HCT116 (cell line): ENCODE measurements around the gene CCSAP.

Experiments used
- CEBPB ChIP-seq: IDR thresholded peaks from 2 replicates; pipeline ENCODE4 v1.6.1; 2012; ENCODE audit warnings: low read depth
- EGR1 ChIP-seq: IDR thresholded peaks from 2 replicates; pipeline ENCODE4 v1.6.1; 2012; ENCODE audit warnings: low read depth
- ELF1 ChIP-seq: IDR thresholded peaks from 2 replicates; pipeline ENCODE4 v1.6.1; 2012; ENCODE audit warnings: low read depth, borderline replicate concordance
- EZH2 ChIP-seq: fragments of 200-600 bp; sonication (generic); IDR thresholded peaks from 2 replicates; pipeline ENCODE4 v1.6.1; 2017; ENCODE audit warnings: antibody characterized with exemption, mixed run types
- POLR2A ChIP-seq: IDR thresholded peaks from 2 replicates; pipeline ENCODE4 v1.7.0; 2011; ENCODE audit warnings: borderline replicate concordance; ENCODE audit not compliant: insufficient read depth, insufficient read length; ENCODE audit errors: extremely low read depth
- POLR2AphosphoS5 ChIP-seq: IDR thresholded peaks from 2 replicates; pipeline ENCODE4 v1.6.1; 2011; ENCODE audit warnings: mild to moderate bottlenecking, low read depth, low read length, moderate library complexity
- RAD21 ChIP-seq: IDR thresholded peaks from 2 replicates; pipeline ENCODE4 v1.6.1; 2012; ENCODE audit warnings: low read depth, mild to moderate bottlenecking
- SIN3A ChIP-seq: IDR thresholded peaks from 2 replicates; pipeline ENCODE4 v1.6.1; 2012; ENCODE audit warnings: low read depth
- SP1 ChIP-seq: IDR thresholded peaks from 2 replicates; pipeline ENCODE4 v1.6.1; 2012; ENCODE audit warnings: low read depth
- TCF7L2 ChIP-seq: IDR thresholded peaks from 2 replicates; pipeline ENCODE4 v1.7.0; 2011; ENCODE audit warnings: borderline replicate concordance, inconsistent platforms; ENCODE audit not compliant: insufficient read depth, insufficient read length; ENCODE audit errors: extremely low read depth
- ZNF274 ChIP-seq: fragments of 200-500 bp; sonication (Bioruptor generic); IDR thresholded peaks from 2 replicates; pipeline ENCODE4 v1.6.1; 2014; ENCODE audit warnings: mild to moderate bottlenecking, low read depth, low read length, inconsistent platforms
- TF ChIP-seq, protein P1 (sequence below), 3 experiments: fragments of 200-600 bp in 1 of 3; sonication (generic) in 1 of 3; IDR thresholded peaks in 2 of 3; conservative IDR thresholded peaks in 1 of 3; 2 replicates each; pipeline ENCODE4 v1.5.1; 2012 to 2017; ENCODE audit warnings: low read depth in 2 of 3, low read length in 2 of 3, antibody characterized with exemption in 1 of 3, borderline replicate concordance in 1 of 3, control low read depth in 1 of 3, mild to moderate bottlenecking in 1 of 3, mixed read lengths in 1 of 3, mixed run types in 1 of 3, moderate library complexity in 1 of 3; ENCODE audit not compliant: insufficient read depth in 1 of 3
- TF ChIP-seq, protein P2 (sequence below): IDR thresholded peaks from 2 replicates; pipeline ENCODE4 v1.6.1; 2012; ENCODE audit warnings: low read depth

GRCh38 chr1:229344937-229345684 lies 2.3 kb upstream of the CCSAP start:
- TF ChIP-seq EZH2 (no peak), EGR1 (no peak), POLR2AphosphoS5 (no peak), POLR2A (no peak), RAD21 (no peak), TCF7L2 (no peak), SIN3A (no peak), ZNF274 (no peak), SP1 (no peak), ELF1 (no peak), CEBPB (no peak)
- TF ChIP-seq, protein P1, sequence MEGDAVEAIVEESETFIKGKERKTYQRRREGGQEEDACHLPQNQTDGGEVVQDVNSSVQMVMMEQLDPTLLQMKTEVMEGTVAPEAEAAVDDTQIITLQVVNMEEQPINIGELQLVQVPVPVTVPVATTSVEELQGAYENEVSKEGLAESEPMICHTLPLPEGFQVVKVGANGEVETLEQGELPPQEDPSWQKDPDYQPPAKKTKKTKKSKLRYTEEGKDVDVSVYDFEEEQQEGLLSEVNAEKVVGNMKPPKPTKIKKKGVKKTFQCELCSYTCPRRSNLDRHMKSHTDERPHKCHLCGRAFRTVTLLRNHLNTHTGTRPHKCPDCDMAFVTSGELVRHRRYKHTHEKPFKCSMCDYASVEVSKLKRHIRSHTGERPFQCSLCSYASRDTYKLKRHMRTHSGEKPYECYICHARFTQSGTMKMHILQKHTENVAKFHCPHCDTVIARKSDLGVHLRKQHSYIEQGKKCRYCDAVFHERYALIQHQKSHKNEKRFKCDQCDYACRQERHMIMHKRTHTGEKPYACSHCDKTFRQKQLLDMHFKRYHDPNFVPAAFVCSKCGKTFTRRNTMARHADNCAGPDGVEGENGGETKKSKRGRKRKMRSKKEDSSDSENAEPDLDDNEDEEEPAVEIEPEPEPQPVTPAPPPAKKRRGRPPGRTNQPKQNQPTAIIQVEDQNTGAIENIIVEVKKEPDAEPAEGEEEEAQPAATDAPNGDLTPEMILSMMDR (IDR thresholded peaks at IDR 0.05 in 2 of 3, conservative IDR thresholded peaks at IDR 0.05 in 1 of 3; ENCODE audit: borderline replicate concordance in 1 of 3, insufficient read depth in 1 of 3, low read depth in 2 of 3, low read length in 2 of 3) = no peak
- TF ChIP-seq, protein P2, sequence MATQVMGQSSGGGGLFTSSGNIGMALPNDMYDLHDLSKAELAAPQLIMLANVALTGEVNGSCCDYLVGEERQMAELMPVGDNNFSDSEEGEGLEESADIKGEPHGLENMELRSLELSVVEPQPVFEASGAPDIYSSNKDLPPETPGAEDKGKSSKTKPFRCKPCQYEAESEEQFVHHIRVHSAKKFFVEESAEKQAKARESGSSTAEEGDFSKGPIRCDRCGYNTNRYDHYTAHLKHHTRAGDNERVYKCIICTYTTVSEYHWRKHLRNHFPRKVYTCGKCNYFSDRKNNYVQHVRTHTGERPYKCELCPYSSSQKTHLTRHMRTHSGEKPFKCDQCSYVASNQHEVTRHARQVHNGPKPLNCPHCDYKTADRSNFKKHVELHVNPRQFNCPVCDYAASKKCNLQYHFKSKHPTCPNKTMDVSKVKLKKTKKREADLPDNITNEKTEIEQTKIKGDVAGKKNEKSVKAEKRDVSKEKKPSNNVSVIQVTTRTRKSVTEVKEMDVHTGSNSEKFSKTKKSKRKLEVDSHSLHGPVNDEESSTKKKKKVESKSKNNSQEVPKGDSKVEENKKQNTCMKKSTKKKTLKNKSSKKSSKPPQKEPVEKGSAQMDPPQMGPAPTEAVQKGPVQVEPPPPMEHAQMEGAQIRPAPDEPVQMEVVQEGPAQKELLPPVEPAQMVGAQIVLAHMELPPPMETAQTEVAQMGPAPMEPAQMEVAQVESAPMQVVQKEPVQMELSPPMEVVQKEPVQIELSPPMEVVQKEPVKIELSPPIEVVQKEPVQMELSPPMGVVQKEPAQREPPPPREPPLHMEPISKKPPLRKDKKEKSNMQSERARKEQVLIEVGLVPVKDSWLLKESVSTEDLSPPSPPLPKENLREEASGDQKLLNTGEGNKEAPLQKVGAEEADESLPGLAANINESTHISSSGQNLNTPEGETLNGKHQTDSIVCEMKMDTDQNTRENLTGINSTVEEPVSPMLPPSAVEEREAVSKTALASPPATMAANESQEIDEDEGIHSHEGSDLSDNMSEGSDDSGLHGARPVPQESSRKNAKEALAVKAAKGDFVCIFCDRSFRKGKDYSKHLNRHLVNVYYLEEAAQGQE = no peak
